GM19463 (cell line): ENCODE data around the gene MAML1.

Experiments
- ATAC-seq: cut with Tn5 transposase; IDR thresholded peaks from one replicate; pipeline ENCODE4 v1.9.1; 2021; ENCODE audit warnings: mild to moderate bottlenecking, moderate library complexity; ENCODE audit not compliant: unreplicated experiment

MAML1 gene

GRCh38 chr5:179819296-179820126 is 86.9 kb downstream of the MAML1 start:
- ATAC-seq: no peak

DNA sequence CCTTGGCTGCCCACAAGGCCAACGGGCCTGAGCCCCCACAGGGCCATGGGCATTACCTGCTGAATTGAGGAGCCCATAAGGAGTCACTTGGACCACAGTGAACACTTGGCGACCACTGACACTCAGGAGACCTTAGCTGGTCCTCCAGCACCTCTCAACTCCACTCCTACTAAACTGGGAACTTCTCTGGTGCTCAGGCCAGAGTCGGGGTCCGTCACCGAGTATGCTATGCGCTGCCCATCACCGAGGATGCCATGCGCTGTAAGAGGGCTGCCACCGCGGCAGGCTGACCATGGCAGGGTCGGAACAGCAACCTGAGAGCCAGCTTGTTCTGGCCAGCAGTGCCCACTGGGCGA is 87.5 kb downstream of the MAML1 start:
- no peak for ATAC-seq

- peak; percentile 37 for ATAC-seq
These were observed 88.1 kb downstream of the MAML1 start, which contains the start of gene SQSTM1 for GRCh38 chr5:179820483-179821297. TSS of gene SQSTM1 (plus strand) at chr5:179820905. CDS start at chr5:179820937, 32 bp downstream.

DNA sequence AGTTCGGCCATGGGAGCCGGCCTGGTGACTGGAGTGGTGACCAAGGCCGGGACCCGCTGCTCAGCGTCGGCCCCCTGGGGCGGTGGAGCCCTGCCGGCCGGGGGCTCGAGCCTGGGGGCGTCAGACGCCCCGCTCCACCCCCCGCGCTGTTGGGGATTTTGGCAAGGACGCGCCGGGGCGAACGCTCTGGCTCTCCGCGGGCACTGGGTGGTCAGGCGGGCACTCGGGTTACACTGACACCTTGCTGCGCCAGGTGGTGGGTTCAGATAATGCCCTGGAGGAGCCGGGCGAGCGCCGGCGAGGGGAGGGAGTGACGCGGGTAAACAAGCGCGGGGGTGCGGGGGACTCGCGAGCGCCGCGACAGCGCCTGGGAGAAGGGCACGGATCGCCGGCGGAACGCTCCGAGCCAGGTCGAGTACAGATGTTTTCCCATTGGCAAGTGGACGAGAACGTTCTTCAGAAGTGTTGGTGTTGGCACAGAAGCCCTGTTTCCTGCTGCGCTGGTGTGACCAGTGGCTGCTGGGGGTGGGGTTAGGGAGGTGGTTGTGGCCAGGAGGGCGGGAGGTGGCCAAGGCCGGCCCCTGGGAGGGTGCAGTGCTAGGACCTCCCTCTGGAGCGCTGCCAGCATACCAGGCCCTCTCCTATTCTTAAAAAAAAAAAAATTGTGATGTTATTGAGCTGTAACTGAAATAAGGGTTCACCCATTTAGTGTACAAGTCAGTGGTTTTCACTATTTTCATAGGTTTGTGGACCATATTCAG is 88.9 kb downstream of the MAML1 start:
- peak; percentile 46 for ATAC-seq

- no peak for ATAC-seq
These were observed 89.4 kb downstream of the MAML1 start for GRCh38 chr5:179822059-179822432.

DNA sequence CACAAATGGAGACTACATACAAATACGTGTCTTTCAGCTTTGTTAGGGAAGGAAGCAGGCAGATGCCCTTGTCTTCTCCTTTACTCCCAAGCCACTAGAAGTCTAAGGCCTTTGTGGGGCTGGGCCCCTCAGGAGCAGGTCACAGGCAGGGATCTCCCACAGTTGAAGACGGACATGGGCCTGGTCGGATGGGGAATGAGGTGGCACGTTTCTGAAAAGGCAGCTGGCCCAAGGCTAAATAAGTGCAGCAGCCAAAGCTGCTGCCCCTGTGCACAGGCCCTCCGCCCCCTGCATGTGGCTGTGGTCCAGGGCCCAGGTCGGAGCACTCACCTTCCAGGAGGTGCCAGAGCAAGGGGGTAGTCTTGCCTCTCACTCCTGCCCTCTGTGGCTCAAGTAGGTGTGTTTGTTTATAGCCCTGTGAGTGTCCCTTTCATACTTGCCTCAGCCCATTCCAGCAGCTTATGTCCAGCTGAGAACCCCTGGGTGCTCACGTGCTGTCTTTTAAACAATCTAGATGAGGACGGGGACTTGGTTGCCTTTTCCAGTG is 89.9 kb downstream of the MAML1 start:
- no peak for ATAC-seq

DNA sequence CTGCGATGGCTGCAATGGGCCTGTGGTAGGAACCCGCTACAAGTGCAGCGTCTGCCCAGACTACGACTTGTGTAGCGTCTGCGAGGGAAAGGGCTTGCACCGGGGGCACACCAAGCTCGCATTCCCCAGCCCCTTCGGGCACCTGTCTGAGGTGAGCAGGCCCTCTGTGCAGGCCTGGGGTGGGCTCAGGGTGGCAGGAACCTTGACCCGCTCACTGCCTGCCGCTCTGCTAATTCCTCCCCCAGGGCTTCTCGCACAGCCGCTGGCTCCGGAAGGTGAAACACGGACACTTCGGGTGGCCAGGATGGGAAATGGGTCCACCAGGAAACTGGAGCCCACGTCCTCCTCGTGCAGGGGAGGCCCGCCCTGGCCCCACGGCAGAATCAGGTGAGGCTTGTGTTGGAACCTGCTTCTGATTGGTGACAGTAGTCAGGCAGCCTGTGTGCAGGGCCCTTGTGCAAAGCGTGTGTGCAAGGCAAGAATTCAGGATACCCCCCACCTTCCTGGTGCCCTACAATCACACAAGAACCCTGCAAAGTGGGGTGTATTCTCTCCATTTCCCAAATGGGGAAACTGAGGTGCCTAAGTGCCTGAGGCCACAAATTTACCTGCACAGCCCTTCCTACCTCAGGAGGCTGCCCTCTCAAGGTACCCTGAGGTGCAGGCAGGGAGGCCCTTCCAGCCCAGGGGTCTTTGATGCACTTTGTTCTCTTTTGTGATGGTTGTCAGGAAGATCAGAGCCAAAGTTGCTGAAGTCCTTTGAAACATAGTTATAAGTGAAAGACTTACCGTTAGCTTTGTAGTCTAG is 91.5 kb downstream of the MAML1 start:
- no peak for ATAC-seq

DNA sequence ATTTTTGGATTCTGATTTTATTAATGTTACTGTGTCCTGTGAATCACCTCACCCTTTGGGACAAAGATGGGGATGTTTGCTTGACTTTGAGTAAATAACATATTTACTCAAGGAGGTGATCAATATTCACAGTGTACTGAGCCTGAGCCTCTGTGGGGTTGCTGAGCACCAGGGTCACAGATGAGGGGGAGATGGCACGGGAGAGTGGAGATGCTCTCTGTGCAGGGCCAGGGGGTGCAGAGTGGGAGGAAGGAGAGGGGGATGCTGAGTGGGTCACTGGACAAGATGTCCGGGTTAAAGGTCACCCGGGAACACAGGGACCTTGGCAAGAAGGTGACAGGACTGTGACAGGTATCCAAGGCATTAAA is 92.1 kb downstream of the MAML1 start:
- ATAC-seq: no peak

GRCh38 chr5:179825655-179826182 is 93.1 kb downstream of the MAML1 start:
- no peak for ATAC-seq
